Neuron (in vitro differentiated cells): Measurements from ENCODE around the gene KANSL1L.

Experiments used
- H2AFZ ChIP-seq: one replicate; pipeline ENCODE4 v1.6.1; 2013; ENCODE audit warnings: low read depth, mild to moderate bottlenecking, inconsistent platforms, low read length, moderate library complexity
- H3K27me3 ChIP-seq: one replicate; pipeline ENCODE4 v1.6.1; 2013; ENCODE audit warnings: low read length; ENCODE audit not compliant: insufficient read depth
- H3K36me3 ChIP-seq: one replicate; pipeline ENCODE4 v1.6.1; 2013; ENCODE audit warnings: low read length; ENCODE audit not compliant: insufficient read depth
- H3K4me1 ChIP-seq: one replicate; pipeline ENCODE4 v1.6.1; 2013; ENCODE audit warnings: low read length; ENCODE audit not compliant: insufficient read depth
- H3K4me3 ChIP-seq: 2 replicates; pipeline ENCODE4 v1.5.1; 2013; ENCODE audit warnings: mild to moderate bottlenecking, low read length, moderate library complexity
- H3K9me3 ChIP-seq: one replicate; pipeline ENCODE4 v1.6.1; 2013; ENCODE audit warnings: low read length

The KANSL1L gene, protein sequence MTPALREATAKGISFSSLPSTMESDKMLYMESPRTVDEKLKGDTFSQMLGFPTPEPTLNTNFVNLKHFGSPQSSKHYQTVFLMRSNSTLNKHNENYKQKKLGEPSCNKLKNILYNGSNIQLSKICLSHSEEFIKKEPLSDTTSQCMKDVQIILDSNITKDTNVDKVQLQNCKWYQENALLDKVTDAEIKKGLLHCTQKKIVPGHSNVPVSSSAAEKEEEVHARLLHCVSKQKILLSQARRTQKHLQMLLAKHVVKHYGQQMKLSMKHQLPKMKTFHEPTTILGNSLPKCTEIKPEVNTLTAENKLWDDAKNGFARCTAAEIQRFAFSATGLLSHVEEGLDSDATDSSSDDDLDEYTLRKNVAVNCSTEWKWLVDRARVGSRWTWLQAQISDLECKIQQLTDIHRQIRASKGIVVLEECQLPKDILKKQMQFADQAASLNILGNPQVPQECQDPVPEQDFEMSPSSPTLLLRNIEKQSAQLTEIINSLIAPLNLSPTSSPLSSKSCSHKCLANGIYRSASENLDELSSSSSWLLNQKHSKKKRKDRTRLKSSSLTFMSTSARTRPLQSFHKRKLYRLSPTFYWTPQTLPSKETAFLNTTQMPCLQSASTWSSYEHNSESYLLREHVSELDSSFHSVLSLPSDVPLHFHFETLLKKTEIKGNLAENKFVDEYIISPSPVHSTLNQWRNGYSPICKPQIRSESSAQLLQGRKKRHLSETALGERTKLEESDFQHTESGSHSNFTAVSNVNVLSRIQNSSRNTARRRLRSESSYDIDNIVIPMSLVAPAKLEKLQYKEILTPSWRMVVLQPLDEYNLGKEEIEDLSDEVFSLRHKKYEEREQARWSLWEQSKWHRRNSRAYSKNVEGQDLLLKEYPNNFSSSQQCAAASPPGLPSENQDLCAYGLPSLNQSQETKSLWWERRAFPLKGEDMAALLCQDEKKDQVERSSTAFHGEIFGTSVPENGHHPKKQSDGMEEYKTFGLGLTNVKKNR

DNA sequence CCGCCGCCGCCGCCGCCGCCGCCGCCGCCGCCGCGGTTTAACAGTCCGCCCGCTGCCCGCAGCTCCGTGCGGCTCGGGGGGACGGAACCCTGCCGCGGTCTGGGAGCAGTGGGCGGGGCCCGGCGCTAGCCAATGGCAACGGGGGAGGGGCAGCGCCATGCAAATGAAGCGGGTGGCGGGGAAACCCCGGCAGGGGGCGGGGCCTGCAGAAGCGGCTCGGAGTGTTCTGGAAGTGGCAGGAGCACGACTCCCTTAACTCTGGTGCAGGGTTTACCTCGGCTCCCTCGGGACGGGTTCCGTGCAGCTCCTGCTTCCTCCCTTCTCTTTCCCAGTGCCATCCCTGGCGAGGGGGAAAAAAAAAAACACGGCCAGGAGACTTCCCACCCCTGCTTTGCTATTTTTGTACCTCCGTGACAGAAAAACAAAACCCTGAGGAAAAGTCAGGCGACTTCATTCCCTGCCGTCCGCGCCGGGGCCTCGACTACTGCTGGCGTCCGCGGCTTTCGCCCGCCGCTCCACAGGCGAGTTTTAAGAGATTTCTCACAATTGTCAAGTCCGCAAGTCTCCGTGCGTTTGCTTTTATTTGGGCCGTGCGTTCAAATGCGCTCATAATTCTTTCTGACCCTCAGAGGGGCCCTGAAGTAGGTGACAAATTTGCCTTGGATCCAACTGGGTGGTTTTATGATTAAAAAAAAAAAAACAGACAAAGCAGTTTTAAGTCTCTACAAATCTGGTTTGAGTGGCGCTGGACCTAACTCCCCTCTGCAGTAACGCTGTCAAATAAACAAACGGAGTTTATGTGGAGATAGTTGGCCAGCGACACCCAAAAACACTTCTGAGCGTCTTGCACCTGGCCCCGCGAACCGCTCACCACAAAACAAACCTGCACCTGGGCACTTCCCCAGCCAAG lies at the start of gene KANSL1L:
KANSL1L (minus strand) TSS at position 101 of the 910 bp plus-strand sequence. CDS start 16,827 bp downstream, outside the sequence.
- H3K27me3 ChIP-seq = no peaks in the 10 kb centered on the region
- no peaks in the 10 kb centered on the region for H3K36me3 ChIP-seq
- peaks cover 17% of the 10 kb centered on the region for H3K4me1 ChIP-seq
- H3K9me3 ChIP-seq = no peaks in the 10 kb centered on the region
- H3K4me3 ChIP-seq = peak within 1 kb of the TSS; percentile 80
- H2AFZ ChIP-seq = peak within 1 kb of the TSS; percentile 97

DNA sequence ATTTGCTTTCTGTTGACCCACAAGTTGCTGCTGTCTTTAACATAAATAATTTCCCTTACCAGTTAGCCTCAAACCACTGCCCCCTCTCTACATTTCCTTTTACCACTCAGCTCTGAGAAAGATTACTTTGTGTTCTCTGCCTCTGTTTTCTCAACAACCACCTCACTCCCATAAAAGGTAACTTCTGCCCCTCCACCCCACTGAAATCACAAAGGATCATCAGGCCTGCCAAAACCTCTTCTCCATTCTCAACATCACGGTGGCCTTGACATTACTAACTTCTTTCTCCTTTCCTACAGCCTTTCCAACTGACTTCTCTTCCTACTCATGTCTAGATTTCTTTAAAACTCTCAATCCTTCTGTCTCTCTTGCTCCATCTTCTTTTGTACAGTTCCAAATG lies 43.9 kb upstream of the KANSL1L start:
- Histone ChIP-seq H3K36me3 (no peaks in the 10 kb centered on the region), H2AFZ (no peak overlapping the region), H3K9me3 (no peaks in the 10 kb centered on the region), H3K4me3 (no peak overlapping the region), H3K4me1 (no peaks in the 10 kb centered on the region), H3K27me3 (peaks cover 8% of the 10 kb centered on the region)

DNA sequence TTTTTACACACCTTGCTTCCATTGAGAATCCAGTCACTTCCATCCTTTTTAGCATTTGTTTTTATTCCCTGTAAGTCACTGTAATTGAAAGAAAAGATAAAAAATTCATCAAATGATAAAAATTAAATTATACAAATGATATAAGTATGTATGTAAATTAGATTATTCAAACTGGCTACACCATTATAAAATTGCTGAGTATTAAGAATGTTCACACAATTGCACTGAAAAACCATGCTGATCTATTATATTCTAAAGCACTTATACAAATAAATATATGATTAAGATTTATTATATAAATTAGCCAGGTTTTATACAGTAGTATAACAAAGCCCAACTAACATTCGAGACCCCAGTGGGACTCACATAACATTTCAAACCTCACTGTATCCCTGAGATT lies 39.0 kb upstream of the KANSL1L start:
- H3K4me1 ChIP-seq = no peaks in the 10 kb centered on the region
- no peak overlapping the region for H2AFZ ChIP-seq
- H3K4me3 ChIP-seq = no peak overlapping the region
- H3K27me3 ChIP-seq = peaks cover 2% of the 10 kb centered on the region
- H3K9me3 ChIP-seq = no peaks in the 10 kb centered on the region
- H3K36me3 ChIP-seq = no peaks in the 10 kb centered on the region

DNA sequence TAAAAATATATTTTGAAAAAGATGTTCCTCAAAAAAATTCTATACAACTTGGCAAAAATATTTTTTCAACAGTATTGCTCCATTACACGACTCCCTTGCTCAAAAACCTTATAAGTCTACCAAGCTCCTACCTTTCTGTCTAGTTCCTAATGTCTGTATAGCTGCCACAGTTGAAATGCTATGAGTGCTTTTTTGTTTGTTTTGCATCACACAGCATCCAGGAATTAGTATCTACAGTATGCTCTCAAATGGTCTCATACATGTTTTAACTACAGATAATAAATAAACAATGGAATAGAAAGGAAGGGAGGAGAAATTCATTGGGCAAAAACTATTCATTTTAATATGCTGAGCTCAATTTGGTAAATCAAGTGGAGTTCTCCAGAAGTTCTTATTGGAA lies 36.7 kb upstream of the KANSL1L start:
- Histone ChIP-seq H3K36me3 (no peaks in the 10 kb centered on the region), H3K4me3 (no peak overlapping the region), H3K4me1 (peaks cover 13% of the 10 kb centered on the region), H3K9me3 (no peaks in the 10 kb centered on the region), H2AFZ (no peak overlapping the region), H3K27me3 (no peaks in the 10 kb centered on the region)

DNA sequence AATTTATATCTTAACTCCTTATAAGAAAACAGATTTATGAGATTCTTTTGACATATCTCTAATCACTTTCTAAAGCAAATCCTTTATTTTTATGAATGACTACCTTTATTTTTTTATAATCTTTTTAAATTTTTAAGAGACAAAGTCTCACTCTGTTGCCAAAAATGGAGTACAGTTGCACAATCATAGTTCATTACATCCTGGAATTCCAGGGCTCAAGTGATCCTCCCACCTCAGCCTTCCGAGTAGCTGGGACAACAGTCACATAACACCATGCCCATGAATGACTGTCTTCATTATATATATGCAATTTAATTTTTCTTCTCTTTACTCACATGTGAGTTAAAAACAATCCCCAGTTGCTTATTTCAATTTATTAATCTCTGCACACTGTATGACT lies 32.3 kb upstream of the KANSL1L start:
- H3K9me3 ChIP-seq = no peaks in the 10 kb centered on the region
- H3K36me3 ChIP-seq = no peaks in the 10 kb centered on the region
- no peak overlapping the region for H2AFZ ChIP-seq
- H3K4me3 ChIP-seq = no peak overlapping the region
- no peaks in the 10 kb centered on the region for H3K27me3 ChIP-seq
- peaks cover 13% of the 10 kb centered on the region for H3K4me1 ChIP-seq

DNA sequence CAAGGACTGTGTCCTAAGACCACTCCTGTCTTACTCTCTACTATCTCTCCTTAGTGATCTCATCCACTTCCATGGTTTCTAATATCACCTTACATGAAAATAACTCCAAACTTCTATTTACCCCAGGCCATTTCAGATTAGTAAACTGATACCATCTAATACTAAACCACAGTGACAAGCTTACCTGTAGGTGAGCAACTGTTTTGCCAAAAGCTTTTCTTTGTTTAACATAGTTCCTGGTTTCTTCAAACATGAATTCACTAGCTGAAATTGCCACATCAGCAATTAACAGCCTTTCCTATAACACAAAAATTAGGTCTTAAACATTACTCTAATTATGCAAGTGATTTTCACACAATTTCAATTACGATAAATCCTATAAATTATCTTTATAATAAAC lies 31.9 kb upstream of the KANSL1L start:
- Histone ChIP-seq H3K9me3 (no peaks in the 10 kb centered on the region), H3K4me3 (no peak overlapping the region), H3K27me3 (no peaks in the 10 kb centered on the region), H2AFZ (no peak overlapping the region), H3K4me1 (peaks cover 13% of the 10 kb centered on the region), H3K36me3 (no peaks in the 10 kb centered on the region)

DNA sequence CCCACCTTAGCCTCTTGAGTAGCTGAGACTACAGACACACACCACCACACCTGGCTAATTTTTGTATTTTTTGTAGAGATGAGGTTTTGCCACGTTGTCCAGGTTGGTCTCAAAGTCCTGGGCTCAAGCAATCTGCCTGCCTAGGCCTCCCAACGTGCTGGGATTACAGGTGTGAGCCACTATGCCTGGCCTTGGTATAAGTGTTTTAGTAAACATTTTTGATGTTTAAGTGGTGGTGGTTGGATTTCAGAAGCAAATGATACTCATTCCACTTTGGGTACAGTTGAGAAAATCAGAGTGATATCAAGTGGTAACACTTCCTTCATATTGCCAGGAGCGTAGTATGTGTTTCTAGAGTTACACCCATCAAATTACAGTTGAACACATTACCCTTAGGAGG lies 28.6 kb upstream of the KANSL1L start:
- no peaks in the 10 kb centered on the region for H3K36me3 ChIP-seq
- peaks cover 15% of the 10 kb centered on the region for H3K4me1 ChIP-seq
- no peak overlapping the region for H2AFZ ChIP-seq
- H3K9me3 ChIP-seq = no peaks in the 10 kb centered on the region
- H3K27me3 ChIP-seq = no peaks in the 10 kb centered on the region
- H3K4me3 ChIP-seq = no peak overlapping the region

DNA sequence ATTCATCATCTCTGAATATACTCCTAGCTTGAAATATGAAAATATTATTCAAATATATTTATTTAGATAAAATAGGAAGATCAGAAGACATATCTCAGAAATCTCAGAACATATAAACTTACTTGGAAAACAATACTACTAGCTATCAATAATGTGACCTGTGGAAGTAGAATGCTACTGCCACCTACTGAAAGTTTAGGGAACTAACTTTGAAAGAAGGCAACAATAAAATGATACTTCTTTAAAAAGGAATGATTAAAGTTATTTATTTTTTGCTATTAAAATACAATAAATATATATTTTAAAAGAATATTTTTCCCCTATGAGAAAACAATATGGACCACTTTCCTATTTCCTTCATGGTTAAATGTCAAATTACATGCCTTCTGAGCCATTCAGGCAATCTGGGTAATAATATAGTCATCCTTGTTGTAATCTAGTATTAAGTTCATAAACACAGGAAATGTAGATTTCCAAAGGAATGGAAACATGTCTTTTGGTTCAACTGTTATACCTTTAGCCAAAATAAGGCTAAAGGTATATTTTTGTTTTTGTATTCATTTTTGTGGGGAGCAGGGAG lies 28.1 kb upstream of the KANSL1L start:
- Histone ChIP-seq H3K9me3 (no peaks in the 10 kb centered on the region), H3K27me3 (no peaks in the 10 kb centered on the region), H3K4me3 (no peak overlapping the region), H2AFZ (no peak overlapping the region), H3K36me3 (no peaks in the 10 kb centered on the region), H3K4me1 (peaks cover 10% of the 10 kb centered on the region)

DNA sequence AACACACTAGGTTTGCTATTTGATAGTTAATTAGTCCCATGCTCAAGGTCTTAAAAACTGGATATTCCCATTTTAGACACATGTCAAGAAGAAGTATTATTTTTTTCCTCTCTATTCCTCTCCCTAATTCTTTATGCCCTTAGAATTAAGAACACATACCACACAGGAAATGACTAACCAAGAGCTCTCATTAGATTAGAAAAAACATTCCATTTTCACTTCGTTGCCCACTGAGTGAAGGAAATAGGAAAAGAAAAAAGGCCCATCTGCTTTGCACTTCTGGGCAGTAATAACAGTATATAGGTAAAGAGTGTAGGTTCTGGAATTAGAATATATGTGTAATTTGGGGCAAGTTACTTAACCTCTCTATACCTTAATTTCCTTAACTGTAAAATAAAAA lies 27.1 kb upstream of the KANSL1L start:
- Histone ChIP-seq H3K36me3 (no peaks in the 10 kb centered on the region), H3K4me1 (peaks cover 3% of the 10 kb centered on the region), H3K9me3 (no peaks in the 10 kb centered on the region), H3K27me3 (no peaks in the 10 kb centered on the region), H3K4me3 (no peak overlapping the region), H2AFZ (no peak overlapping the region)

DNA sequence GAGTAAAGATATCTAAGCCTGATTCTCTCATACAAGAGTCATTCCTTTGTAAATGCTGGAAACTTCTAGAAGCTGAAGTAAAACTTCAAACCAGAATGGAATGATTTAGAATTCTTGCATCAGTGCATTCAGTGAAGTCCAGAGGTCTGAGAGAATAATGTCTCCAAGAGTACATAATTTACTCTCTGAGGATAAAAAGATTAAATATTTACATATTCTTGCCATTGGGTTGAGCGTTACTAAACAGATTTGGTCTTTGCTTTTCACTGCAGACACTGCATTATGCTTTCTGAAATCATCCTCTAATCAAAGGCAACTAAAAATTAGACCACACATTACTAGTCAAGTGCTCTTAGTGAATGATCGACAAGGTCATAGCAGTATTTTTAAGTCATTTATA lies 26.5 kb upstream of the KANSL1L start:
- H3K27me3 ChIP-seq = no peaks in the 10 kb centered on the region

DNA sequence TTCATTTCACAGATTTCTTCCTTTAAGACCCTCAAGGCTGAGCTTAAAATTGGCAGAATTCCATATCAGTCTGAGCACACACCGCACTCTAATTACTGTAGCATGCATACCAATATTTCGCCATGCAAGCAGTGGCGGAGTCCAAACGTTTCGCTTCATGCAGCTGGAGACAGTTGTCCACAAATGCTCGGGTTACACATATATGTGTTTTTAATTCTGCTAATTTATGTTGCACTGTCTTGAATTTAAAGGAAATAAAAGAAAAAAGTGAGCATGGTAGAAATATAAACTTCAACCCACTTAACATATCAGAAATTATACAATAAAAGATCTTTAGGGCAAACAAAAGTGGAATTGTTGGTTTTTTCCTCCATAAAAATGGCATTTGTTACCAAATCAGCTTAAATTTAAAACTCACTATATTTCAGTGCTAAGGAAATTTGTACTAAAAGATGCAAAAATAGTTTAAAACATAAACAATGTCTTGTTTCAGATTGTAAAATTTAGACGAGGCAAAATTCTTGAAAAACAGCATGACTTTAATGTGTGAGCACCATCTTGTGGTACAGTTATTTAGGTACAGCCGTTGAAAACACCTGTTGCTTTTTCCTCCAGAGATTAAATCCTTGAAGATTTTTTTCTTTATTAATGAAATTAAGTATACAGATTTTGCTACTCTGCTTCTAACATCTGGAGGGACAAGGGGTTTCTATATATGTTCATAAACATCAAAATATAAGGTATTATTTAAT lies 24.1 kb upstream of the KANSL1L start:
- H3K4me1 ChIP-seq = peaks cover 3% of the 10 kb centered on the region
- H3K4me3 ChIP-seq = no peak overlapping the region
- no peaks in the 10 kb centered on the region for H3K36me3 ChIP-seq
- no peaks in the 10 kb centered on the region for H3K9me3 ChIP-seq
- H3K27me3 ChIP-seq = no peaks in the 10 kb centered on the region
- H2AFZ ChIP-seq = peak overlapping the region; percentile 75

More for the DNA sequence above, 26.5 kb upstream of the KANSL1L start:
- peaks cover 3% of the 10 kb centered on the region for H3K4me1 ChIP-seq
- H3K4me3 ChIP-seq = no peak overlapping the region
- H3K36me3 ChIP-seq = no peaks in the 10 kb centered on the region
- H2AFZ ChIP-seq = no peak overlapping the region
- no peaks in the 10 kb centered on the region for H3K9me3 ChIP-seq

DNA sequence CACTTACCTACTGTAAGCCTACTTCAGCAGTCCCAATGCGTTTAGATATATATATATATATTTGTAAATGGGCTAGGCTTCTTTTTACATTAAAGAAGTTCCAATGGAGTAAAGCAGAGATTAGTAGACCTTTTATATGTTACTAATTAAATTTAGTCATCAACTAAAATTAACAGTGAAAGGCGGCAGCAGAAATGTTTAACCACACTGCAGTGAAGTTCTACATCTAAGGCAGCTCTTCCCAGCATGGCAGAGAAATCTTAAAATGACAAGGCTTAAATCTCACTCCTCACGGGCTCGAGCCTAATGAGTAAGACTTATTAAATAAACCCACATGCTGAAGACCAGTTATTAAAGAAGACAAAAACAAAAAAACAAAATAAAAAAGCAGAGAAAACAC lies 19.1 kb upstream of the KANSL1L start:
- Histone ChIP-seq H3K27me3 (no peaks in the 10 kb centered on the region), H2AFZ (no peak overlapping the region), H3K9me3 (no peaks in the 10 kb centered on the region), H3K36me3 (no peaks in the 10 kb centered on the region), H3K4me1 (peaks cover 3% of the 10 kb centered on the region), H3K4me3 (no peak overlapping the region)
